WTC11 (cell line): Measurements from ENCODE around the gene TGFBR1. TPM values are rescaled to one million over a fixed set of nuclear protein-coding genes. Genes with fewer than 3 reads are reported as not detected.

ENCODE experiments used
- ATAC-seq: fragments of 200-7000 bp; cut with Tn5 transposase; 2 replicates; pipeline ENCODE4 v1.10.0; 2021; ENCODE audit warnings: mild to moderate bottlenecking, moderate library complexity
- CTCF ChIA-PET: fragments of 300-600 bp; sonication (Branson Sonifier 250); formaldehyde crosslinking; loops from one replicate; lab custom pipeline; 2021; ENCODE audit warnings: antibody characterized with exemption; lab: Charles Lee
- POLR2A ChIA-PET: fragments of 350-600 bp; sonication (Branson Sonifier 250); formaldehyde crosslinking; loops from one replicate; lab custom pipeline; 2021; ENCODE audit warnings: antibody characterized with exemption; lab: Charles Lee
- DNase-seq: peaks from one replicate; pipeline ENCODE4 v3.0.0; 2021; ENCODE audit warnings: low spot score
- H3K27ac Mint-ChIP-seq: 2 replicates; pipeline ENCODE4 v1.8.0; 2021; ENCODE audit warnings: mixed read lengths
- H3K27me3 Mint-ChIP-seq: 2 replicates; pipeline ENCODE4 v1.8.0; 2021; ENCODE audit warnings: low read depth, mild to moderate bottlenecking, moderate library complexity, mixed read lengths
- H3K36me3 Mint-ChIP-seq: 2 replicates; pipeline ENCODE4 v1.8.0; 2021; ENCODE audit warnings: mixed read lengths
- H3K4me1 Mint-ChIP-seq: 2 replicates; pipeline ENCODE4 v1.8.0; 2022; ENCODE audit warnings: mixed read lengths
- H3K4me3 Mint-ChIP-seq: 2 replicates; pipeline ENCODE4 v1.8.0; 2021; ENCODE audit warnings: mild to moderate bottlenecking, moderate library complexity, mixed read lengths
- H3K9me3 Mint-ChIP-seq: 2 replicates; pipeline ENCODE4 v1.8.0; 2021; ENCODE audit warnings: mixed read lengths
- AFF4 ChIP-seq: sonication (generic); formaldehyde crosslinking; IDR thresholded peaks from 2 replicates; pipeline ENCODE4 v1.8.1; 2023; ENCODE audit warnings: mild to moderate bottlenecking, missing genetic modification reagents, borderline replicate concordance
- ARID4B ChIP-seq: sonication (generic); formaldehyde crosslinking; IDR thresholded peaks from 2 replicates; pipeline ENCODE4 v1.8.0; 2023; ENCODE audit warnings: missing genetic modification reagents, mild to moderate bottlenecking, borderline replicate concordance
- ATF2 ChIP-seq: sonication (generic); formaldehyde crosslinking; IDR thresholded peaks from 2 replicates; pipeline ENCODE4 v1.8.1; 2022; ENCODE audit warnings: low read depth, missing genetic modification reagents, borderline replicate concordance
- CDX4 ChIP-seq: fragments of 250-450 bp; sonication (Bioruptor Pico); IDR thresholded peaks from 2 replicates; pipeline ENCODE4 v1.9.0; 2021; ENCODE audit warnings: moderate library complexity, mild to moderate bottlenecking, inconsistent platforms, borderline replicate concordance
- E2F5 ChIP-seq: sonication (generic); formaldehyde crosslinking; IDR thresholded peaks from 2 replicates; pipeline ENCODE4 v1.8.1; 2022; ENCODE audit warnings: mild to moderate bottlenecking, moderate library complexity, missing genetic modification reagents
- ESRRA ChIP-seq: sonication (generic); formaldehyde crosslinking; IDR thresholded peaks from 2 replicates; pipeline ENCODE4 v1.8.1; 2022; ENCODE audit warnings: mild to moderate bottlenecking, missing genetic modification reagents, borderline replicate concordance
- FOXK1 ChIP-seq: sonication (generic); formaldehyde crosslinking; IDR thresholded peaks from 2 replicates; pipeline ENCODE4 v1.8.0; 2022; ENCODE audit warnings: mild to moderate bottlenecking, moderate library complexity, missing genetic modification reagents
- GTF2I ChIP-seq: fragments of 250-450 bp; sonication (Bioruptor Pico); conservative IDR thresholded peaks from 2 replicates; pipeline ENCODE4 v1.4.0; 2021; ENCODE audit warnings: mild to moderate bottlenecking
- HMGXB4 ChIP-seq: sonication (generic); formaldehyde crosslinking; IDR thresholded peaks from 2 replicates; pipeline ENCODE4 v1.8.1; 2023; ENCODE audit warnings: mild to moderate bottlenecking, moderate library complexity, missing genetic modification reagents
- JUN ChIP-seq: sonication (generic); formaldehyde crosslinking; IDR thresholded peaks from 2 replicates; pipeline ENCODE4 v1.8.0; 2023; ENCODE audit warnings: mild to moderate bottlenecking, missing genetic modification reagents
- SOX15 ChIP-seq: fragments of 250-450 bp; sonication (Bioruptor Pico); IDR thresholded peaks from 2 replicates; pipeline ENCODE4 v1.9.0; 2021; ENCODE audit warnings: mild to moderate bottlenecking
- ZNF232 ChIP-seq: sonication (generic); formaldehyde crosslinking; IDR thresholded peaks from 2 replicates; pipeline ENCODE4 v1.8.0; 2022; ENCODE audit warnings: mild to moderate bottlenecking, missing genetic modification reagents
- ZNF532 ChIP-seq: fragments of 250-450 bp; sonication (Bioruptor Pico); IDR thresholded peaks from 2 replicates; pipeline ENCODE4 v1.9.0; 2021; ENCODE audit warnings: mild to moderate bottlenecking, borderline replicate concordance
- total RNA-seq: library from RNA; stranded (reverse); gene quantifications from 3 replicates; pipeline ENCODE4 v1.2.3, GENCODE V29; 2021

TGFBR1 gene
- total RNA-seq, 1 experiment from 2014 or later, result 42.4 TPM

GRCh38 chr9:99169982-99170761, 65.3 kb downstream of the TGFBR1 start:
- Mint-ChIP-seq H3K27ac (no peak overlapping the region), H3K9me3 (no peaks in the 10 kb centered on the region), H3K4me3 (peak overlapping the region; percentile 45), H3K27me3 (peaks cover 18% of the 10 kb centered on the region), H3K4me1 (peaks cover 62% of the 10 kb centered on the region), H3K36me3 (no peaks in the 10 kb centered on the region)
- ChIA-PET CTCF (interaction anchor here (0.9 to 2.6 kb wide), 3 partner anchors 15 to 89 kb away, joined by 3 to 13 read pairs (median 3); no protein-coding TSS in a partner anchor), POLR2A (no interaction called here)
- TF ChIP-seq CDX4 (no peak), E2F5 (CRISPR knock-in tag) (no peak), FOXK1 (no peak), ZNF232 (CRISPR knock-in tag) (no peak), ARID4B (CRISPR knock-in tag) (no peak), GTF2I (CRISPR knock-in tag) (no peak)
- ATAC-seq (peak; percentile 82), DNase-seq (peak; percentile 44)

GRCh38 chr9:99171225-99172123, 66.6 kb downstream of the TGFBR1 start:
- ATAC-seq (no peak), DNase-seq (no peak)
- ChIA-PET CTCF (interaction anchor here (1.1 to 1.7 kb wide), 4 partner anchors 8 to 196 kb away, joined by 3 to 8 read pairs (median 4); no protein-coding TSS in a partner anchor), POLR2A (no interaction called here)
- Mint-ChIP-seq H3K36me3 (no peaks in the 10 kb centered on the region), H3K4me3 (no peak overlapping the region), H3K27me3 (peaks cover 18% of the 10 kb centered on the region), H3K27ac (no peak overlapping the region), H3K4me1 (peaks cover 65% of the 10 kb centered on the region), H3K9me3 (no peaks in the 10 kb centered on the region)
- TF ChIP-seq HMGXB4 (CRISPR knock-in tag) (no peak), ESRRA (CRISPR knock-in tag) (no peak), ATF2 (CRISPR knock-in tag) (no peak), JUN (CRISPR knock-in tag) (no peak), ZNF532 (CRISPR knock-in tag) (no peak), GTF2I (CRISPR knock-in tag) (no peak), AFF4 (no peak), SOX15 (no peak)
